Glomerular visceral epithelial cell (primary cell): ENCODE measurements around the gene PRR16.
"Not testable (repeated sequence)": the region's sequence is repeated elsewhere in the genome, so short reads cannot be mapped to it uniquely, and the experiment has no call there.

ENCODE experiments used
- DNase-seq: peaks from one replicate; pipeline ENCODE4 v3.0.0-alpha.2; 2016; ENCODE audit errors: extremely low spot score

PRR16 gene

GRCh38 chr5:120644516-120644915 is 180.4 kb downstream of the PRR16 start:
- DNase-seq, result no peak

- peak; percentile 25 for DNase-seq
These were observed 191.8 kb downstream of the PRR16 start for GRCh38 chr5:120655828-120656435.

- DNase-seq, result no peak
These were observed 193.0 kb downstream of the PRR16 start for GRCh38 chr5:120657104-120657503.

- no peak for DNase-seq
These were observed 213.4 kb downstream of the PRR16 start for GRCh38 chr5:120677481-120677880.

GRCh38 chr5:120678279-120678678 is 214.2 kb downstream of the PRR16 start:
- no peak for DNase-seq

GRCh38 chr5:120682851-120683250 is 218.8 kb downstream of the PRR16 start:
- DNase-seq, result no peak

- no peak for DNase-seq
These were observed 219.5 kb downstream of the PRR16 start for GRCh38 chr5:120683580-120683979.

GRCh38 chr5:120684213-120684612 is 220.1 kb downstream of the PRR16 start:
- peak; percentile 33 for DNase-seq

- peak; percentile 8 for DNase-seq
These were observed 220.8 kb downstream of the PRR16 start for GRCh38 chr5:120684749-120685415.

- DNase-seq, result no peak
These were observed 226.7 kb downstream of the PRR16 start for GRCh38 chr5:120690621-120691407.

- DNase-seq, result no peak
These were observed 228.2 kb downstream of the PRR16 start for GRCh38 chr5:120692325-120692724.

GRCh38 chr5:120695368-120695880 is 231.3 kb downstream of the PRR16 start:
- DNase-seq, result no peak

- DNase-seq, result no peak
These were observed 233.0 kb downstream of the PRR16 start for GRCh38 chr5:120697147-120697546.

- not testable (repeated sequence) for DNase-seq
These were observed 233.7 kb downstream of the PRR16 start for GRCh38 chr5:120697670-120698327.

- not testable (repeated sequence) for DNase-seq
These were observed 236.6 kb downstream of the PRR16 start for GRCh38 chr5:120700653-120701052.

GRCh38 chr5:120702817-120703538 is 238.9 kb downstream of the PRR16 start:
- DNase-seq, result not testable (repeated sequence)

GRCh38 chr5:120703918-120704587 is 240.0 kb downstream of the PRR16 start:
- no peak for DNase-seq

GRCh38 chr5:120706877-120707276 is 242.8 kb downstream of the PRR16 start:
- no peak for DNase-seq

- no peak for DNase-seq
These were observed 253.3 kb downstream of the PRR16 start for GRCh38 chr5:120717381-120717780.

GRCh38 chr5:120730214-120730613 is 266.1 kb downstream of the PRR16 start:
- no peak for DNase-seq

GRCh38 chr5:120734033-120734432 is 269.9 kb downstream of the PRR16 start:
- no peak for DNase-seq
